Subcutaneous adipose tissue (tissue), 4 donors: ENCODE data around the gene KITLG. TPM values are rescaled to one million over a fixed set of nuclear protein-coding genes. Genes with fewer than 3 reads are reported as not detected.

ENCODE experiments used
- CTCF ChIP-seq: fragments of 450-650 bp; IDR thresholded peaks from one replicate; pipeline ENCODE4 v1.5.1; 2016; ENCODE audit warnings: low read depth, mild to moderate bottlenecking, control low read depth, antibody characterized with exemption, moderate library complexity
- total RNA-seq, 4 donors: library from RNA; depleted of rRNA; stranded (reverse); fragments of >200 nt; gene quantifications; one replicate each; pipeline ENCODE4 v1.1.0, GENCODE V29; 2016

The KITLG gene
- total RNA-seq, 4 donors from 2014 or later, result 14.1 to 24.7 (median 18.8) TPM

DNA sequence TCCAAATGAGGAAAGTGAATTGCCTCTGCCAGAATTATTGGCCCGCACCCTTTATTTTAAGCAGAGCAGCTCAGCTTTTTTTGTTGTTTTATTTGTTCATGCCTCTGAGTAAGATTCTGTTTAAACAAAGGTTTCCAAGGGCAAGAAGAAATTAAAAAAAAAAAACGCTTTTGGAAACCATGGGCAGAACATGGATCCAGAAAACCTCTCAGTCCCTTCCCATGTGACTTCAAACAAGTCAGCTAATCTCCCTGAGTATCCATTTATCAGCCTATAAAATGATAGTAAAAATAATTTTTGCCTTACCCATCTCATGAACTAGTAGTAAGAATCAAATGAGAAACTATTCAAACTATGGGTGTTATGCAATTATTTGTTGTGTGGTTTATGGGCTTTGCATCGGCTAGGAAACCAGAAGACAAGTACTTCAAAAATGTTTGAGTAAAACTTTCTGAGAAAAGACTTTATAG is 27.6 kb downstream of the KITLG start:
- TF ChIP-seq CTCF, result no peak

- TF ChIP-seq CTCF, result no peak
Observed at GRCh38 chr12:88549929-88550328, 30.3 kb downstream of the KITLG start.

GRCh38 chr12:88546853-88547252 is 33.4 kb downstream of the KITLG start:
- no peak for TF ChIP-seq CTCF

- TF ChIP-seq CTCF, result no peak
Observed at GRCh38 chr12:88546226-88546625, 34.0 kb downstream of the KITLG start.

DNA sequence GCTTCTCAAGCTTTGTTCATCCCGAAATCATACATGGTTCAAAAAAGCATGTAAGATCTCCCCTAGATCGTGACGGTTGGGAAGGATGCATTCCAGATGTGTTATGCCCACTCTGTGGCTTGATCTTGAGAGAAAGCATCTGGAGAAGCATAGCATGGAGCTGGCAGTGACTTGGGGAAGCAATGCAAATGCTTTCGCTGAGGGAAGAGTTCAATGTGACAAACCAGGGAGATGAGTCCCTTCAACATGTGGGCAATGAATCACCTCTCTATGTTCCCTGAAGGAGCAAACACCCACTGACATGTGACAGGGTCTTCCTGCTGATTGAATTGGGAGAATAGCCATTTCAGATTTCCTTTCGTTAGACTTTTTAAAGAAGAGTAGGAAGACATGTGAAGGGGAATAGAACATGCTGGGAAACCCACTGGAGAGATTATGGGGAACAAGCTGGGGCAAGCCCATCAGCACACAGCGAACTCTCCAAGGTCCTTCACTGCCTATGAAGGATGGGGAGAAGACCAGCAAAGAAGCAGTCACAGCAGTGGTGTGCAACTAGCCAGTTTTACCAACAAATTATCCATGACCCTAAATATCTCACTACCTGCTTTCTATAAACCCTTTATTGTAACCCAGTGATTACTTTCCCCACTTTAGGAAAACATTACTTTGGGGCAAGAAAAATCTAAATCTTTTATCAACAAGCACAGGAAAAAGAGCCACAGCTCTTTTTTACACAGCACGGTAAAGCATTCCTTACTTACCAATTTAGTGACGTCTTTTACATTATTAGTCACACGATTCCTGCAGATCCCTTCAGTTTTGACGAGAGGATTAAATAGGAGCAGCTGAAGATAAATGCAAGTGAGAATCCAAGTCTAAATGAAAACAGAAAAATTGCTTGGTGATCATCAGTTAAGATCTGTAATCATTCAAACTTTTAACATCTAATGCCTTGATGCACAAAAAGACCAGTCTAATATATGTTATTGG is 35.0 kb downstream of the KITLG start:
- TF ChIP-seq CTCF, result no peak

DNA sequence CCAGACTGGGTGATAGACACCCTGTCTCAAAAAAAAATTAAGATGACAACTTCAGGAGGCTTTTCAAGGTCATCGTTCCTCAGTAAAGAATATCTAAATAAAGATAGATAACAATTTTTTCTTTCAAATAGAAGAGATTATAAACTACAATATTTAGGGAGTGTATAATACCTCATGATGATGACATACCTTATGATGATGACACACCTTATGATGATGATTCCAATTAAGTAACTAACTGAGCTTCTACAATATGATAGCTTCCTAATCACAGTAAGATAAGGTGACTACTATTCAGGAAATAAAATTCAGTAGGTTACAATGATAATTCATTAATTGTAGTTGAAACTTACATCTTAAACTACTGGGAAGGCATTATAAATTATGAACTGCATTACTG is 40.4 kb downstream of the KITLG start:
- no peak for TF ChIP-seq CTCF

GRCh38 chr12:88538697-88539096 is 41.6 kb downstream of the KITLG start:
- no peak for TF ChIP-seq CTCF
